HG03108 (cell line): ENCODE data around the gene ITPR3.
"Not testable (repeated sequence)": the region's sequence is repeated elsewhere in the genome, so short reads cannot be mapped to it uniquely, and the experiment has no call there.

Source experiments
- ATAC-seq: cut with Tn5 transposase; IDR thresholded peaks from one replicate; pipeline ENCODE4 v1.9.1; 2021; ENCODE audit warnings: moderate library complexity; ENCODE audit not compliant: unreplicated experiment

ITPR3 gene

GRCh38 chr6:33610779-33611732, 10.1 kb upstream of the ITPR3 start:
- no peak for ATAC-seq

GRCh38 chr6:33613146-33613794, 7.9 kb upstream of the ITPR3 start:
- ATAC-seq, result no peak

- ATAC-seq, result no peak
Observed at GRCh38 chr6:33613795-33614168, 7.3 kb upstream of the ITPR3 start.

- no peak for ATAC-seq
Observed at GRCh38 chr6:33616113-33616512, 5.0 kb upstream of the ITPR3 start.

GRCh38 chr6:33616913-33617312, 4.2 kb upstream of the ITPR3 start:
- no peak for ATAC-seq

- ATAC-seq, result no peak
Observed at GRCh38 chr6:33619166-33619840, 1.8 kb upstream of the ITPR3 start.

- no peak for ATAC-seq
Observed at GRCh38 chr6:33620158-33620855, 815 bp upstream of the ITPR3 start.

GRCh38 chr6:33621711-33622388, 728 bp downstream of the ITPR3 start:
- peak; percentile 18 for ATAC-seq

- ATAC-seq, result no peak
Observed at GRCh38 chr6:33622456-33623431, 1.6 kb downstream of the ITPR3 start.

- no peak for ATAC-seq
Observed at GRCh38 chr6:33623895-33624381, 2.8 kb downstream of the ITPR3 start.

- no peak for ATAC-seq
Observed at GRCh38 chr6:33624856-33625255, 3.7 kb downstream of the ITPR3 start.

- ATAC-seq, result no peak
Observed at GRCh38 chr6:33627876-33628275, 6.8 kb downstream of the ITPR3 start.

GRCh38 chr6:33628401-33628964, 7.4 kb downstream of the ITPR3 start:
- no peak for ATAC-seq

- ATAC-seq, result no peak
Observed at GRCh38 chr6:33630014-33630413, 8.9 kb downstream of the ITPR3 start.

GRCh38 chr6:33631521-33631920, 10.4 kb downstream of the ITPR3 start:
- ATAC-seq, result not testable (repeated sequence)

GRCh38 chr6:33631971-33632557, 10.9 kb downstream of the ITPR3 start:
- ATAC-seq, result no peak

GRCh38 chr6:33632558-33633039, 11.5 kb downstream of the ITPR3 start:
- no peak for ATAC-seq

GRCh38 chr6:33633084-33633461, 12.0 kb downstream of the ITPR3 start:
- no peak for ATAC-seq
